HepG2 (cell line): Measurements from ENCODE around the gene SLC25A19.

Source experiments
- POLR2A ChIP-seq, 2 experiments: IDR thresholded peaks; 2 replicates each; pipeline ENCODE4 v1.6.1; 2011; ENCODE audit warnings: low read depth in 2 of 2, low read length in 2 of 2, mild to moderate bottlenecking in 1 of 2, moderate library complexity in 1 of 2; ENCODE audit not compliant: insufficient read depth in 1 of 2
- RBM39 ChIP-seq: fragments of 200-400 bp; formaldehyde crosslinking; IDR thresholded peaks from one replicate; pipeline ENCODE4 v1.6.1; 2018; ENCODE audit warnings: antibody characterized with exemption, mild to moderate bottlenecking, low read depth, low read length; ENCODE audit not compliant: poor library complexity, severe bottlenecking
- TRIM24 ChIP-seq: sonication (generic); formaldehyde crosslinking; IDR thresholded peaks from 2 replicates; pipeline ENCODE4 v1.8.0; 2022; ENCODE audit warnings: mild to moderate bottlenecking, missing genetic modification reagents
- TF ChIP-seq, protein P1 (sequence below): sonication (generic); formaldehyde crosslinking; IDR thresholded peaks from 2 replicates; pipeline ENCODE4 v1.9.0; 2021; ENCODE audit warnings: missing genetic modification reagents, borderline replicate concordance
- TF ChIP-seq, protein P2 (sequence below): sonication (generic); formaldehyde crosslinking; IDR thresholded peaks from 2 replicates; pipeline ENCODE4 v1.5.0; 2020; ENCODE audit warnings: missing genetic modification reagents

DNA sequence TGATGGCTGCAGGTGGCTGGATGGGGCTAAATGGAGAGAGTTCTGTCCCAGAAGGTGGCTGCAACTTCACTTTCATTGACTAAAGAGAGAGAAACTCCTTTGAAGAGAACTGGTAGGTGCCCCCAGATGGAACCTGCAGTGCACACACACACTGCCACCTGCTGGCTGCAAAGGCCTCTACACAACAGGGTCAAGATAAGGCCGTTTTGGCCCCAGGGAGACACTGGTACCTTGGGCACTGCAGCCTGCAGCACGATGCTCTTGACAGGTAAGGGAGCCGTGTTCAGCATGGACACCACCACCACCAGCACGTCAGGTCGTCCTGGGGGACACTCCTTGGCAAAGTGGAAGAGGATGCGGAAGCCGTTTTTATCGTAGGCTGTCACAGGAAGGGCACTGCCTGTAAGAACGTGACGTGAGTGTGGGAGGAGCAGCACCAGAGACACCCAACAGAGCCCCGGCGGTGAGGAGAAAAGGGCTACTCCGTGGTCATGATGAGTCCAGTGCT is 50.5 kb downstream of the SLC25A19 start:
- TF ChIP-seq POLR2A (IDR thresholded peaks at IDR 0.05; ENCODE audit: insufficient read depth in 1 of 2, low read depth in 2 of 2, low read length in 2 of 2): no peak; a peak in 2 of 4 replicates
- TF ChIP-seq RBM39: no peak
- TF ChIP-seq TRIM24: no peak
- TF ChIP-seq, protein P1, sequence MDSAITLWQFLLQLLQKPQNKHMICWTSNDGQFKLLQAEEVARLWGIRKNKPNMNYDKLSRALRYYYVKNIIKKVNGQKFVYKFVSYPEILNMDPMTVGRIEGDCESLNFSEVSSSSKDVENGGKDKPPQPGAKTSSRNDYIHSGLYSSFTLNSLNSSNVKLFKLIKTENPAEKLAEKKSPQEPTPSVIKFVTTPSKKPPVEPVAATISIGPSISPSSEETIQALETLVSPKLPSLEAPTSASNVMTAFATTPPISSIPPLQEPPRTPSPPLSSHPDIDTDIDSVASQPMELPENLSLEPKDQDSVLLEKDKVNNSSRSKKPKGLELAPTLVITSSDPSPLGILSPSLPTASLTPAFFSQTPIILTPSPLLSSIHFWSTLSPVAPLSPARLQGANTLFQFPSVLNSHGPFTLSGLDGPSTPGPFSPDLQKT (CRISPR knock-in tag): no peak
- TF ChIP-seq, protein P2, sequence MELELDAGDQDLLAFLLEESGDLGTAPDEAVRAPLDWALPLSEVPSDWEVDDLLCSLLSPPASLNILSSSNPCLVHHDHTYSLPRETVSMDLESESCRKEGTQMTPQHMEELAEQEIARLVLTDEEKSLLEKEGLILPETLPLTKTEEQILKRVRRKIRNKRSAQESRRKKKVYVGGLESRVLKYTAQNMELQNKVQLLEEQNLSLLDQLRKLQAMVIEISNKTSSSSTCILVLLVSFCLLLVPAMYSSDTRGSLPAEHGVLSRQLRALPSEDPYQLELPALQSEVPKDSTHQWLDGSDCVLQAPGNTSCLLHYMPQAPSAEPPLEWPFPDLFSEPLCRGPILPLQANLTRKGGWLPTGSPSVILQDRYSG (CRISPR knock-in tag): no peak
